ENCODE results near the gene RNF166. TPM values are rescaled to one million over a fixed set of nuclear protein-coding genes. Genes with fewer than 3 reads are reported as not detected.

RNF166 gene
- total RNA-seq, 1 donor from 2014 or later: 50.6 TPM

- H3K9me3 ChIP-seq: no peaks in the 10 kb centered on the region
- no peaks in the 10 kb centered on the region for H3K4me1 ChIP-seq
- H3K4me3 ChIP-seq: no peak overlapping the region
- no peaks in the 10 kb centered on the region for H3K27me3 ChIP-seq
- TF ChIP-seq CTCF (IDR thresholded peaks at IDR 0.05): no peak
- intact Hi-C loops (cut with DNase I): no loop called here
- no peak overlapping the region for H3K27ac ChIP-seq
- no peak for ATAC-seq
- no peak for DNase-seq
- H3K36me3 ChIP-seq: peaks cover 80% of the 10 kb centered on the region
These were observed 24.7 kb upstream of the RNF166 start for GRCh38 chr16:88730632-88731607.

GRCh38 chr16:88727871-88728270 lies 21.7 kb upstream of the RNF166 start:
- no peak for ATAC-seq
- peaks cover 80% of the 10 kb centered on the region for H3K36me3 ChIP-seq
- no peak overlapping the region for H3K27ac ChIP-seq

GRCh38 chr16:88726981-88727380 lies 20.8 kb upstream of the RNF166 start:
- no peak for DNase-seq
- Histone ChIP-seq H3K36me3 (peaks cover 80% of the 10 kb centered on the region), H3K27ac (no peak overlapping the region), H3K9me3 (no peaks in the 10 kb centered on the region), H3K27me3 (no peaks in the 10 kb centered on the region), H3K4me3 (no peak overlapping the region), H3K4me1 (no peaks in the 10 kb centered on the region)
- intact Hi-C loops (cut with DNase I): no loop called here
- TF ChIP-seq CTCF (IDR thresholded peaks at IDR 0.05): no peak
- ATAC-seq: no peak

More at GRCh38 chr16:88727871-88728270, 21.7 kb upstream of the RNF166 start:
- no peaks in the 10 kb centered on the region for H3K9me3 ChIP-seq
- no peaks in the 10 kb centered on the region for H3K4me1 ChIP-seq
- H3K27me3 ChIP-seq: no peaks in the 10 kb centered on the region
- no peak for TF ChIP-seq CTCF (IDR thresholded peaks at IDR 0.05)
- no peak for DNase-seq
- H3K4me3 ChIP-seq: no peak overlapping the region
- intact Hi-C loops (cut with DNase I): no loop called here

- no peaks in the 10 kb centered on the region for H3K4me1 ChIP-seq
- H3K36me3 ChIP-seq: peaks cover 80% of the 10 kb centered on the region
- TF ChIP-seq CTCF (IDR thresholded peaks at IDR 0.05): no peak
- intact Hi-C loops (cut with DNase I): no loop called here
- DNase-seq (no peak), ATAC-seq (no peak)
- H3K27me3 ChIP-seq: no peaks in the 10 kb centered on the region
- H3K9me3 ChIP-seq: no peaks in the 10 kb centered on the region
- no peak overlapping the region for H3K27ac ChIP-seq
- H3K4me3 ChIP-seq: no peak overlapping the region
These were observed 20.2 kb upstream of the RNF166 start for GRCh38 chr16:88726408-88726749.

GRCh38 chr16:88725609-88726407 lies 19.6 kb upstream of the RNF166 start:
- no peak overlapping the region for H3K27ac ChIP-seq
- DNase-seq: no peak
- H3K36me3 ChIP-seq: peaks cover 80% of the 10 kb centered on the region
- H3K9me3 ChIP-seq: no peaks in the 10 kb centered on the region
- no peak for ATAC-seq
- no peak overlapping the region for H3K4me3 ChIP-seq
- H3K4me1 ChIP-seq: no peaks in the 10 kb centered on the region
- TF ChIP-seq CTCF (IDR thresholded peaks at IDR 0.05): no peak
- intact Hi-C loops (cut with DNase I): no loop called here
- no peaks in the 10 kb centered on the region for H3K27me3 ChIP-seq
